Body of pancreas (tissue), 4 donors: ENCODE data around the gene UCHL3. TPM values are rescaled to one million over a fixed set of nuclear protein-coding genes. Genes with fewer than 3 reads are reported as not detected.

Experiments
- ATAC-seq: fragments of 150-250 bp; one replicate; pipeline ENCODE4 v1.9.1; 2016
- DNase-seq, 4 donors: peaks; one replicate each; pipeline ENCODE4 v3.0.0-alpha.2; 2019
- H3K27ac ChIP-seq, 4 donors: fragments of 200-600 bp; sonication (generic); 1 replicate in 3 of 4; 2 replicates in 1 of 4; pipeline versions ENCODE4 v1.5.1 to v1.6.1; 2016 to 2019; ENCODE audit warnings: mild to moderate bottlenecking in 1 of 4, mixed read lengths in 1 of 4, moderate library complexity in 1 of 4
- H3K27me3 ChIP-seq, 2 donors: fragments of 200-600 bp; sonication (generic); one replicate each; pipeline ENCODE4 v1.6.0; 2016; ENCODE audit warnings: mild to moderate bottlenecking in 1 of 2
- H3K36me3 ChIP-seq, 2 donors: fragments of 200-600 bp; sonication (generic); replicated peaks in 1 of 2; 2 replicates each; pipeline ENCODE4 v1.5.1; 2016; ENCODE audit warnings: low read depth in 2 of 2; ENCODE audit not compliant: insufficient read depth in 1 of 2
- H3K4me1 ChIP-seq: fragments of 200-600 bp; sonication (generic); one replicate; pipeline ENCODE4 v1.6.0; 2016
- H3K4me3 ChIP-seq, 2 donors: fragments of 200-600 bp; sonication (generic); 1 replicate in 1 of 2; 2 replicates in 1 of 2; pipeline ENCODE4 v1.5.1; 2016 to 2019
- H3K9me3 ChIP-seq, 3 donors: fragments of 200-600 bp; sonication (generic); 1 replicate in 2 of 3; 2 replicates in 1 of 3; pipeline ENCODE4 v1.5.1; 2016
- CTCF ChIP-seq, 7 experiments: fragments of 450-650 bp in 4 of 7; fragments of 200-600 bp in 3 of 7; sonication (generic) in 3 of 7; IDR thresholded peaks; one replicate each; pipeline ENCODE4 v1.5.1; 2016 to 2019; ENCODE audit warnings: antibody characterized with exemption in 7 of 7
- POLR2A ChIP-seq, 3 donors: fragments of 450-650 bp; IDR thresholded peaks; one replicate each; pipeline ENCODE4 v1.6.1; 2016; ENCODE audit warnings: antibody characterized with exemption in 3 of 3, mild to moderate bottlenecking in 2 of 3
- WGBS, 2 donors: methylation state at CpG; one replicate each; pipeline ENCODE4 v1.1.5; 2017; 5-methylcytosine and 5-hydroxymethylcytosine counted together
- intact Hi-C: fragments of 100-400 bp; cut with DNase I; formaldehyde crosslinking; loops from one replicate; pipeline ENCODE4 v1.15.1; 2023
- total RNA-seq, 2 donors: library from RNA; depleted of rRNA; stranded (reverse); fragments of >200 nt; gene quantifications; one replicate each; pipeline ENCODE4 v1.1.0, GENCODE V29; 2016

The UCHL3 gene
- total RNA-seq, 2 donors from 2014 or later = 2.0 to 20.5 TPM

DNA sequence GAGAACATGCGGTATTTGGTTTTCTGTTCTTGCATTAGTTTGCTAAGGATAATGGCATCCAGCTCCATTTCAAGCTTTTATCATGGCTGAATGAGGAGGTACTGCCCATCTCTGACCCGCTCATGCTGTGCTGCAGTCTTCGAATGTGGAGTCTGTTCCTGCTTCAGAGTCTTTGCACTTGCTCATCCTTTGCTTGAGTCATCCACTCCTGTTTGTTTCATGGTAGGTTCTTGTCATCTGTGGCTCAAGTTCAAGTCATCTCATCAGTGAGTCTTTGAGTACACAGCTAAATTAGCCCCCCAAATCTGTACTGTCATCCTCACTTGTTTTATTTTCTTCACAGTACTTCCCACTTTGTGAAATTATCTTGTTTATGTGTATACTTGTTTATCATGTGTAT is 5.4 kb downstream of the UCHL3 start:
- no peak for TF ChIP-seq POLR2A (IDR thresholded peaks at IDR 0.05)
- no peak for TF ChIP-seq CTCF (IDR thresholded peaks at IDR 0.05)
- Histone ChIP-seq H3K9me3 (no peaks in the 10 kb centered on the region), H3K27me3 (no peaks in the 10 kb centered on the region), H3K4me1 (peaks cover 16% of the 10 kb centered on the region), H3K4me3 (no peak overlapping the region), H3K36me3 (peaks cover 0 to 2% of the 10 kb centered on the region in 2 donors), H3K27ac (no peak overlapping the region)
- intact Hi-C loops = no loop called here
- 98 to 99% methylated on average over 3 of the region's 3 CpGs for WGBS, 2 donors
- DNase-seq = no peak
- ATAC-seq = no peak

GRCh38 chr13:75555836-75556235 is 6.2 kb downstream of the UCHL3 start:
- Histone ChIP-seq H3K27ac (no peak overlapping the region), H3K4me3 (no peak overlapping the region), H3K27me3 (no peaks in the 10 kb centered on the region), H3K4me1 (peaks cover 10% of the 10 kb centered on the region), H3K9me3 (no peaks in the 10 kb centered on the region), H3K36me3 (peaks cover 0 to 2% of the 10 kb centered on the region in 2 donors)
- intact Hi-C loops = no loop called here
- ATAC-seq (no peak), DNase-seq (no peak)
- 65 to 71% methylated on average over 1 of the region's 1 CpG for WGBS, 2 donors
- TF ChIP-seq POLR2A (IDR thresholded peaks at IDR 0.05) (no peak), CTCF (IDR thresholded peaks at IDR 0.05) (no peak)

GRCh38 chr13:75556961-75557360 is 7.4 kb downstream of the UCHL3 start:
- H3K27me3 ChIP-seq = no peaks in the 10 kb centered on the region
- no peak overlapping the region for H3K4me3 ChIP-seq
- no peak for TF ChIP-seq CTCF (IDR thresholded peaks at IDR 0.05)
- no peak for TF ChIP-seq POLR2A (IDR thresholded peaks at IDR 0.05)
- ATAC-seq (no peak), DNase-seq (no peak)
- no peaks in the 10 kb centered on the region for H3K9me3 ChIP-seq
- WGBS, 2 donors = 84 to 98% methylated on average over 2 of the region's 2 CpGs
- no peak overlapping the region for H3K27ac ChIP-seq
- intact Hi-C loops = no loop called here
- peaks cover 0 to 2% of the 10 kb centered on the region in 2 donors for H3K36me3 ChIP-seq
- peaks cover 5% of the 10 kb centered on the region for H3K4me1 ChIP-seq

DNA sequence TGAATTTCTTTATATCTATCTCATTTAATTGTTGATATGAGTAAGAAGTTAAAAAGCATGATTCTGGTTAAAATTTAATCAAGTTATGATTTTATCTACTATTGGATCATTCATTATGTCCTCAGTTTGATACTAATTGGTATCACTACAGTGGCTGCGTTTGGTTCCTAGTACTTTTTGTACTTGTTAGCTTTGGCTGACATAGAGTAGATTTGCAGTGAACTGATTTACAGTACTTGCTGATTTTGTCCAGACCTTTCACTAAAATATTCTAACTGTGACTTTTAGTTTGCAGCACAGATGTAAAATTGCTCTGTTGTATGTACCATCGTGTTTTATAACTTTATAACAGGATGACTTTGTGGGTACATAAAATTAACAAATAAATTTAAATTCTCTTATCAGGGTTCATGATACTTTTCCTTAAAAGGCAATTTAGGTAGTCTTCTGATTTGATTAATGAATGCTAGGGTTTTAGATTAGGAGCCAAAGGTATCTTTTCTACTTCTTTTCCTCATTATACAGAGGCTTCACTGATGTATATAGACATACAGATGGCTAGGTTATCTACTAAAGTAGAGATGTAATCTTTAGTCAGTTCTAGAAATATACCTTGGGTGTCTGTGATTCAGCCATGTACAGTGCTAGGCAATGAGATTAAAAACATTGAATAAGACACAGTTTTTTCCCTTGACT is 8.7 kb downstream of the UCHL3 start:
- TF ChIP-seq POLR2A (IDR thresholded peaks at IDR 0.05) (no peak), CTCF (IDR thresholded peaks at IDR 0.05) (no peak)
- Histone ChIP-seq H3K4me3 (no peak overlapping the region), H3K27ac (no peak overlapping the region), H3K36me3 (no peaks in the 10 kb centered on the region), H3K4me1 (peaks cover 5% of the 10 kb centered on the region), H3K27me3 (no peaks in the 10 kb centered on the region), H3K9me3 (no peaks in the 10 kb centered on the region)
- 30 to 43% methylated on average over 2 of the region's 2 CpGs for WGBS, 2 donors
- DNase-seq = no peak
- no peak for ATAC-seq
- intact Hi-C loops = no loop called here

DNA sequence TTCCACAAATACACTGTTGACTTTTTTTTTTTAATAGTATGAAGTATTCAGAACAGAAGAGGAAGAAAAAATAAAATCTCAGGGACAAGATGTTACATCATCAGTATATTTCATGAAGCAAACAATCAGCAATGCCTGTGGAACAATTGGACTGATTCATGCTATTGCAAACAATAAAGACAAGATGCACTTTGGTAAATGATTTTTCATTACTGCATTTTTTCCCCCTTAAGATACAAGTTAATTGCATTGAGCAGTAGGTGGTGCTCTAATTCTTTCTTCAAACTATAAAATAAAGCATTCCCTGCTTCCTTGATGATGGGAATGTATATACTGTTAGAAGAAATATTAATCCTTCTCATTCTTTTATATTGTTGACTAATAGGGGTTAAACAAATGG is 17.1 kb downstream of the UCHL3 start:
- Histone ChIP-seq H3K27ac (no peak overlapping the region), H3K4me3 (no peak overlapping the region), H3K4me1 (no peaks in the 10 kb centered on the region), H3K27me3 (no peaks in the 10 kb centered on the region), H3K9me3 (no peaks in the 10 kb centered on the region), H3K36me3 (peaks cover 0 to 16% of the 10 kb centered on the region in 2 donors)
- ATAC-seq (no peak), DNase-seq (no peak)
- TF ChIP-seq CTCF (IDR thresholded peaks at IDR 0.05) (peak in 3 of 7 experiments; percentile 12 to 20 (median 19)), POLR2A (IDR thresholded peaks at IDR 0.05) (no peak)
- intact Hi-C loops = no loop called here
